HG03571 (cell line): ENCODE measurements around the gene MYMX.
"Not testable (repeated sequence)": the region's sequence is repeated elsewhere in the genome, so short reads cannot be mapped to it uniquely, and the experiment has no call there.

Experiments
- ATAC-seq: cut with Tn5 transposase; IDR thresholded peaks from one replicate; pipeline ENCODE4 v1.9.1; 2021; ENCODE audit not compliant: unreplicated experiment

MYMX gene

GRCh38 chr6:44185953-44186634 is 30.6 kb upstream of the MYMX start:
- no peak for ATAC-seq

- no peak for ATAC-seq
Observed at GRCh38 chr6:44186635-44187025, 30.1 kb upstream of the MYMX start.

DNA sequence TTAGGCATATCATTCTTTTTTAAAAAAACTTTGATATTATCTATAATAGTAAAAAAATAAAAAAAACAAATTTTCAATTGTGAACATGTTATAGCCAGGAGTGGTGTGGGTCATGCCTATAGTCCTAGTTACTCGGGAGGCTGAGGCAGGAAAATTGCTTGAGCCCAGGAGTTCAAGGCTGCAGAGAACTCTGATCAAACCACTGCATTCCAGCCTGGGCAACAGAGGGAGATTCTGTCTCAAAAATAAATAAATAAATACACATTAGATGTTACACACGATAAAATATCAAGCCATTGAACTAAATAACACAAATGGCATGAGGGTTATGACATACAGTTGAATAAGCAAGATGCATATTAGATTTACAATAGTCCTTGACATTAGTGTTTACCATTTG is 27.9 kb upstream of the MYMX start:
- no peak for ATAC-seq

GRCh38 chr6:44189257-44189656 is 27.5 kb upstream of the MYMX start:
- no peak for ATAC-seq

DNA sequence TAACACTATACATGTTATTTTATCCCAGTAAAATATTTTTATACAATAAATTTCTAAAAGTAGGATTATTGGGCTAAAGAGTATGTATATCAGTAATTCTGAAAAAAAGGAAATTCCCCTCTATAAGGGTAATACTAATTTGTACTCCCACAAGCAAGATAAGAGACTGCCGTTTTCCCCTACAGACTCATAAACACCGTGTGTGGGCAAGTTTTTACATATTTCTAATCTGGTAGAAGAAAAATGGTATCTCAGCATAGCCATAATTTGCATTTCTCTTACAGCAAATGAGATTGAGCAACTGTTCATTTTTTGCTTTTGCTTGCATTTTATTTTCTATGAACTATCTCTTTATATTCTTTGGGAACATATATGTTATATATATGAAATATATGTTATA is 26.0 kb upstream of the MYMX start:
- no peak for ATAC-seq

DNA sequence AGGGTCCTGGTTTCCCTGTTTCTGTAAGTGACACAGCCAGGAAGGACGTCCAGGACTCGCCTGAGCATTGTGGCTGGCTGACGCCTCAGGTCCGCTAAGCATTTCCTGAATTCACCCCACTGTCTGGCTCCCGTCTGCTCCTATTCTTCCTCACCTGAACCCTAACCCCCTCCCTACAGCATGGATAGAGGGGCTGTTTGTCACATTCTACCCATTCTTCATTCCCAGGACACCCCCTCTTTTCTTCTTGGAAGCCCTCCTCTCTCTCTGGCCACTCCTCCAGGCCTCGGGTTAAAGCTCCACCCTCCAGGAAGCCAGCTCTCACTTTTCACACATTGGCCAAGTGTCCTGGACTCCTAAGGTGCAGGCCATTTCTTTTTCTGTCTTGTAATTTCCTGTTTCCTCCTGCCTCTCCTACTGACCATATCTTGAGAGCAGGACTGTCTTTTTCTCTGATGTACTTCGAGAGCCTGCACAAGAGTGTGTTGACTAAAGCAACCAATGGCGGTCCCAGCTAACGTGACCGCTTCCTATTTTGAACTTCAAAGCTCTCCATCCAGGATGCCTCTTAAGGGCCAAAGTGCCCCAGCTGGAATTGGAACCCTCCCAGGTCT is 24.2 kb upstream of the MYMX start:
- ATAC-seq, result no peak

GRCh38 chr6:44193307-44193910 is 23.3 kb upstream of the MYMX start:
- ATAC-seq, result no peak

- ATAC-seq, result no peak
Observed at GRCh38 chr6:44194326-44194725, 22.4 kb upstream of the MYMX start.

DNA sequence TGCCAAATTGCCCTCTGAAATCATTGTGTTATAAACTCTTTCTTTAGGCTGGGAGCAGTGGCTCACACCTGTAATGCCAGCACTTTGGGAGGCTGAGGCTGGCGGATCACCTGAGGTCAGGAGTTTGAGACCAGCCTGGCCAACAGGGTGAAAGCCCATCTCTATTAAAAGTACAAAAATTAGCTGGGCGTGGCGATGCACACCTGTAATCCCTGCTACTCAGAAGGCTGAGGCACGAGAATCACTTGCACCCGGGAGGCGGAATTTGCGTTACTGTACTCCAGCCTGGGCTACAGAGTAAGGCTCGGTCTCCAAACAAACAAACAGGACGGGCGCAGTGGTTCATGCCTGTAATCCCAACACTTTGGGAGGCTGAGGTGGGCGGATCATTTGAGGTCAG is 20.4 kb upstream of the MYMX start:
- ATAC-seq, result not testable (repeated sequence)

DNA sequence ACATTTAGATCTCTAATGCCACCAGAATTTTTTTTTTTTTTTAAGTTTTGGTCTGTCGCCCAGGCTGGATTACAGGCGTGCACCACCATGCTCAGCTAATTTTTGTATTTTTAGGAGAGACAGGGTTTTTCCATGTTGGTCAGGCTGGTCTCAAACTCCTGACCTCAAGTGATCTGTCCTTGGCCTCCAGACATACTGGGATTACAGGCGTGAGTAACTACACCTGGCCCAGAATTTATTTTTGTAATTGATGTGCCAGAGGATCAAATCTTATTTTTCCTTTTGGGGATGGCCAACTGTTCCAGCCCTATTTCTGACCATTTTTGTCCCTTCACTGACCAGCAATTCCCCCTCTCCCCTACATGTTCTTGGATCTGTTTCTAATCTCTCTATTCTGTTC is 18.0 kb upstream of the MYMX start:
- no peak for ATAC-seq

DNA sequence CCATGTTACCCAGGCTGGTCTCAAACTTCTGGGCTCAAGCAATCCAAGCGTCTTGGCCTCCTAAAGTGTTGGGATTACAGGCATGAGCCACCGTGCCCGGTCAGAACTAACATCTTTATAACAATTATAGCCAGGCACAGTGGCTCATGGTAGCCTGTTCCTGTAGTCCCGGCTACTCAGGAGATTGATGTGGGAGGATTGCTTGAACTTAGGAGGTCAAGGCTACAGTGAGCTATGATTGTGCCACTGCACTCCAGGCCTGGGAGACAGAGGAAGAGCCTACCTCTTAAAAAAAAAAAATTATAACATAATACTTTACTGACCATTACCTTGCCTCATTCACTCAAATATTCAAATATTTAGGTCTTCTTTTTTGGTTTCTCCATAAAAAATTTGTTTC is 16.8 kb upstream of the MYMX start:
- no peak for ATAC-seq

DNA sequence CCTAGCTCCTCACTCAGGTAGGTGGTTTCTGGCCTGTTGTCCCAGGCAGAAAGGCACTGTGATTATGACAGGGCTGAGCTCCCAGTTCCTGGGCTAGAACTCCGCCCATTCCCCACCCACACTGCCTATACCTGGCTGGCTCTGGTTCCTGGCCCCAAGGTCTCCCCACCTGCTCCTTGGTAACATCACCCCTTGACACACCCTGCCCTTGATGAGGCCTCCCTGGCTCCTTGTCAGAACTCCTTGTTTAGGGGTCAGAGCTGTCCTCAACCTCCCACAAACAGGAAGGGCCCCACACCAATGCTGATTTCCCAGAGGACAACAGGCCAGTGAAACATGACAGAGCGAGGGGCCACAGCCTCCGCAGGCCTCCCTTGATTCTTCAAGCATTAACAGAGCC is 15.5 kb upstream of the MYMX start:
- ATAC-seq, result no peak

DNA sequence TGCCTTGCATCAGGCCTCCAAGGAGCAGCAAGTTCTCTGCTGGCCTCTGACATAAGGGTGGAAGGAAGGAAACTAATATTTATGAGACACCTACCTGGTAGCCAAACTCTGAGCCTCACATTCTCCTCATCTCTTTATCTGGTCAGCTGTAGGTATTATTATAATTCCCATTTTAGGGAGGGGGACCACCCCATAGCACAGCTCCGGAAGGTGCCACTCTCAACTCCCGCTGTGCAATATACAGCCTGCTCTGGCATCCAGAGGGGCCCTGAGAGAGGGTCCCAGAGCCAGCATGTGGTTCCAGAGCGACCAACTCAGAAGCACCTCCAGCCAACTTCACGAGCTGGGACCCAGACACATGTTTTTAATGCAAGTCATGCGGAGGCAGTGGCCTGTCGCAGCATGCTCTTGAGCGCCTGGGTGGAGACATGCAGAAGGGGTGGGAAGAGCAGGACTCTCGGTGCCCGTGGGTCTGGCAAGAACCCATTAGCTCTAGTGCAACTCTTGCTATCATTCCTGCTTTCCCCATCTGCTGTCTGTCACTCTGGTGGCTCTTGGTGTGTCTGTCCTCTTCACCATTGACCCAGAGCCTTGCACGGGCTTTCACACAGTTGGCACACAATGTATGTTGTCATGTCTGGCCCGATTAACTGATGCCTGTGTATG is 15.0 kb upstream of the MYMX start:
- ATAC-seq, result no peak

DNA sequence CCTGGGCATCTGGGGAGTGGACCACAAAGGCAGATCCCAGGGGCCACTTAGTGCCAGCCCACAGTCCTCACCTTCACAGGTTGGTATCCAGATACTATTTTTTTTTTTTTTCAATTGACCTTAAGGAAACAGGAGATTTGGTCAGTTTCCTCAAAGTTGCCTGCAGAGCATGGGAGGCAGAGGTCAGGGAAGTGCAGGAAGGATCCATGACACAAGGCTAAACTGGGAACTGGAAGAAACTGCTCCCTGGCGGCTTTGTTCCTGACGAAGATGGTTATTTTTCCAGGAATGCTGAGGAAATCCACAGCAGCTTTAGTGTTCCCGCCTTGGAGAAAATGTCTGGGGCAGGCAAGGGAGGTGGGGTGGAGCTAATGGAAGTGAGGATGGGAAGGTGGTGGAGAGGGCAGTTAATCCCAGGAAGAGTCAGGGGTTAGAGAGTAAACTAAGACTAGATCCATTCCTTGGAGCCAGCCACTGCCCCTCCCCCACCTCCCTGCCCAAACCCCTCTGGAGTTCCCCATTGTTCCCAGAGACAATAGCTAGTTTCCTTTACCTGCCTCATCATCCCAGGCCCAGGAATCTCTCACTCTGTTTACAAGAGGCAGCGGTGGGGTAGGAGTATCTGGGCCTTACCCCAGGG is 14.3 kb upstream of the MYMX start:
- no peak for ATAC-seq

DNA sequence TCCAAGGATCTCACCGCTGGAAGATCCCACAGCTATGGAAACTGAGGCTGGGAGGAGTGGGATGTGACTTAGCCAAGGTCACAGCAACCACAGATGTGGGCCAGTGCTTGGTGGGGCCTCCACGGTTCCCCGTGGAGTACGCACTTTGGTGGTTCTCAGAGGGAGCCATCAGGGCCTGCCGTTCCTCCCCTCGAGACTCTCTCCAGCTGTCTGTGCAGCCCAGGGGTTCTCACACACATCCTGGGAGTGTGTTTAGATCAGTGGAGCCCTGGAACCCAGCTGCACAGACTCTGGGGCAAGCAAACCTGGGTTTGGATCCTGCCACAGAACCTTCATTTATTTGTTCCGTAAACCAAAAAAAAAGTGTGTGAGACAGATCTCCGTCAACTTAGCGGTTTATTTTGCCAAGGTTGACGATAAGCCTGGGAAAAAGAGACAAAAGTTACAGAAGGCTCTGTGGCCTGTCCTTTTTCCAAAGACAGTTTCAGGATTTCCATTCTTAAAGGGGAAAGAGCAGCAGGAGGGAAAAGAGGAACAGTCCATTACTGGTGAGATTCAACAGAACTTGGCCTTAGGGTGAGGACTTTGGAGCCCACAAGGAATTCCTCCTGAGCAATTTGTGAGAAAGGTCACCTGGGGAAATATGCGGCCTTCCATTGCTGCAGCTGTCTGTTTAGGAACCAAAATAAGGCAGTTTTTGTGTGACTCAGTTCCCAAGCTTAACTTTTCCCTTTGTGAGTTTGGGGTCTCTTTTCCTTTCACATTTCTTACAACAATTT is 13.6 kb upstream of the MYMX start:
- ATAC-seq, result no peak

DNA sequence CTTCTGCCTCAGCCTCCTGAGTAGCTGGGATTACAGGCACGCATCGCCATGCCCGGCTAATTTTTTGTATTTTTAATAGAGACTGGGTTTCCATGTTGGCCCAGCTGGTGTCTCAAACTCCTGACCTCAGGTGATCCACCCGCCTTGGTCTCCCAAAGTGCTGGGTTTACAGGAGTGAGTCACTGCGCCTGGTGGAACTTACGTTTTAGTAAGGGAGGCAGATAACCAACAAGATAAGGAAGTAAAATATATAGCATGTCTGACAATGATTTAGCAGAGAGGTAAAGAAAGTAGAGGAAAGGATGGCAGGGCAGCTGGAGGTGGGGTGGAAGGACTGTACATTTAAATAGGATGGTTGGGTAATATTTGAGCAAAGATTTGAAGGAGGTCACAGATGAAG is 12.8 kb upstream of the MYMX start:
- ATAC-seq, result no peak

DNA sequence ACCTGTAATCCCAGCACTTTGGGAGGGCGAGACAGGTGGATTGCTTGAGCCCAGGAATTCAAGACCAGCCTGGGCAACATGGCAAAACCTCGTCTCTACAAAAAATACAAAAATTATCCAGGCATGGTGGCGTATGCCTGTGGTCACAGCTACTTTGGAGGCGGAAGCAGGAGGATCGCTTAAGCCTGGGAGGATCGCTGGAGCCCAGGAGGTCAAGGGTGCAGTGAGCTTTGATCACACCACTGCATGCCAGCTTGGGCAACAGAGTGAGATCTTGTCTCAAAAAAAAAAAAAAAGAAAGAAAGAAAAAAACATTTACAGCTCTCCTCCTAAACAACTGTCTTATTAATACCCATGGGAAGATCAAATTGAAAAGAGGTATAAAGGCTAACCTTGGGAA is 8.8 kb upstream of the MYMX start:
- no peak for ATAC-seq

GRCh38 chr6:44211284-44211683 is 5.4 kb upstream of the MYMX start:
- no peak for ATAC-seq

GRCh38 chr6:44214307-44214706 is 2.4 kb upstream of the MYMX start:
- ATAC-seq, result no peak

DNA sequence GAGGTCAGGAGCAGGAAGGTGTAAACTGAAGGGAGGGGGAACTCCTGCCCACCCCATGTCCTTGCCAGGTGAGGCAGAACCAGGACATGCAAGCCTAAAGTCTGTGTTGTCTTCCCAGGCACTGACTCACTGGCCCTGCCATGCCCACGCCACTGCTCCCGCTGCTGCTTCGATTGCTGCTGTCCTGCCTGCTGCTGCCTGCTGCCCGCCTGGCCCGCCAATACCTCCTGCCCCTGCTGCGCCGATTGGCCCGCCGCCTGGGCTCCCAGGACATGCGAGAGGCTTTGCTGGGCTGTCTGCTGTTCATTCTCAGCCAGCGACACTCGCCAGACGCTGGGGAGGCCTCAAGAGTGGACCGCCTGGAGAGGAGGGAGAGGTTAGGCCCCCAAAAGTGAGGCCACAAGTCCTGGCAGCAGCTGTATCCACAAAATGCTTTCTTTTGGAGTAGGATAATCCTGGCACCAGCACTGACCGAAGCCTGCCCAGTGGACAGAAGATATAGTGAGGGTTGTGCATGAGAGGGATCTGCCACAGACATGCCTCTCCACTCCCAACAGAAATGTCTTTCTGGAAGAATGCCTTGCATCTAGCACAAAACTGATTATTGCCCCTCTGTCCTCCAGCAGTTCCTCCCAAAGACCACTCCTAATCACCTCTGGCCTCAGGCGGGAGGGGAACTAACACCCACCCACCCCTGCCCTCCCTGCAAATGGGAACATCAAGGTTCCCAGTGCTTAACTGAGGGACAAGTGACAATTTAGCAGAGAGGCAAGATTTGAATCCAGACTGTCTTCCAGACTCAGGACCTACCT is 812 bp downstream of the MYMX start:
- no peak for ATAC-seq
